Activated B cell treated with CpG ODN at 0.5 μM for 24 hours (primary cell): Measurements from ENCODE around the gene TET3. TPM values are rescaled to one million over a fixed set of nuclear protein-coding genes. Genes with fewer than 3 reads are reported as not detected.

ENCODE experiments used
- ATAC-seq: fragments of 200-7000 bp; cut with Tn5 transposase; one replicate; pipeline ENCODE4 v1.10.0; 2021; ENCODE audit warnings: low read depth, mild to moderate bottlenecking, moderate library complexity
- CTCF ChIA-PET: fragments of 350-600 bp; sonication (Branson Sonifier 250); formaldehyde crosslinking; loops from one replicate; lab custom pipeline; 2021; ENCODE audit warnings: antibody characterized with exemption; lab: Charles Lee
- POLR2A ChIA-PET: fragments of 350-600 bp; sonication (Branson Sonifier 250); formaldehyde crosslinking; loops from one replicate; lab custom pipeline; 2021; ENCODE audit warnings: antibody characterized with exemption; lab: Charles Lee
- DNase-seq: peaks from one replicate; pipeline ENCODE4 v3.0.0; 2022
- H3K27ac Mint-ChIP-seq: one replicate; pipeline ENCODE4 v1.8.0; 2020; ENCODE audit warnings: mixed read lengths
- H3K27me3 Mint-ChIP-seq: one replicate; pipeline ENCODE4 v1.8.0; 2021; ENCODE audit warnings: mixed read lengths
- H3K36me3 Mint-ChIP-seq: one replicate; pipeline ENCODE4 v1.8.0; 2021; ENCODE audit warnings: low read depth, mixed read lengths
- H3K4me1 Mint-ChIP-seq: one replicate; pipeline ENCODE4 v1.8.0; 2021; ENCODE audit warnings: mixed read lengths
- H3K4me3 Mint-ChIP-seq: one replicate; pipeline ENCODE4 v1.8.0; 2020; ENCODE audit warnings: mild to moderate bottlenecking, mixed read lengths
- H3K9me3 Mint-ChIP-seq: one replicate; pipeline ENCODE4 v1.8.0; 2020; ENCODE audit warnings: mixed read lengths
- CTCF ChIP-seq: fragments of 200-600 bp; IDR thresholded peaks from one replicate; pipeline ENCODE4 v1.8.0; 2022; ENCODE audit warnings: antibody characterized with exemption, mild to moderate bottlenecking
- intact Hi-C: fragments of 100-400 bp; cut with micrococcal nuclease; formaldehyde crosslinking; loops from one replicate; pipeline ENCODE4 v1.15.1; 2024
- total RNA-seq: library from RNA; stranded (reverse); gene quantifications from 2 replicates; pipeline ENCODE4 v1.2.3, GENCODE V29; 2022

TET3 gene
- total RNA-seq, 1 donor from 2014 or later = 60.1 TPM

- ChIA-PET POLR2A (no interaction called here), CTCF (no interaction called here)
- Mint-ChIP-seq H3K27ac (peak overlapping the region; percentile 14), H3K36me3 (peaks cover 11% of the 10 kb centered on the region), H3K4me3 (no peak overlapping the region), H3K4me1 (peaks cover 76% of the 10 kb centered on the region), H3K27me3 (no peaks in the 10 kb centered on the region), H3K9me3 (peaks cover 2% of the 10 kb centered on the region)
- intact Hi-C loops = no loop called here
- TF ChIP-seq CTCF = no peak
- DNase-seq (no peak), ATAC-seq (no peak)
Observed at GRCh38 chr2:74024216-74024615, 39.5 kb downstream of the TET3 start.

GRCh38 chr2:74025971-74026612, 41.4 kb downstream of the TET3 start:
- CTCF ChIA-PET = no interaction called here
- POLR2A ChIA-PET = interaction anchor here (0.6 to 1.3 kb wide), 9 partner anchors 25 to 99 kb away, joined by 3 to 7 read pairs (median 3); no protein-coding TSS in a partner anchor
- Mint-ChIP-seq H3K27ac (peak overlapping the region; percentile 82), H3K36me3 (peaks cover 5% of the 10 kb centered on the region), H3K4me1 (peaks cover 77% of the 10 kb centered on the region), H3K4me3 (no peak overlapping the region), H3K9me3 (peaks cover 2% of the 10 kb centered on the region), H3K27me3 (no peaks in the 10 kb centered on the region)
- ATAC-seq (peak; percentile 37), DNase-seq (no peak)
- no peak for TF ChIP-seq CTCF
- intact Hi-C loops = loop anchor here (1.0 kb wide), 1 partner anchor 10 kb away; no protein-coding TSS in a partner anchor

DNA sequence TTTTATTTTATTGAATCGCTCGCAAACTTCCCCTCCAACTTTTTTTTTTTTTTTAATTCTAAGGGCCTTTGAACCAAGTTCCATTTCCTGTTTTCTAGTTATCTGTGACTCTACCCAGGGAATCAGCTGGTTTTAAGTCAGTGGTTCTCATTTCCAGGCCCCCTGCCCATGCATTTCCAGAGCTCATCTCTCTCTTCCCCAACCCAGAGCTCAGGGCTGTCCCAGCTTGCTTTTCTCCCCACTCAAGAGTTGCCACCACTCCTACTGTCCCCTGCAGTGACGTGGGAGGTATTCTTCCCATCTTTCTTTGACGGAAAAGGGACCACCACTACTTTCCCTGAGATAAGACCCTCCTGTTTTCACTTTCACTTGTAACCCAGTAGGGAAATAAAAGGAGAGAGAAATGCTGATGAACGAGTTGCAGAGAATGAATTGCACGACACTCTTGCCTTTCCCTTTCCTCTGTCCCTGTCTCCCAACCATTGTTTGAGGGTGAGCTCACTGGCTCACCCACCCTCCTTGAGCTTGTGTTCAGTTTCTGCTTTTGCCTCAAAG, 42.1 kb downstream of the TET3 start:
- ChIA-PET POLR2A (interaction anchor here (0.6 to 1.3 kb wide), 10 partner anchors 24 to 198 kb away, joined by 3 to 7 read pairs (median 3); no protein-coding TSS in a partner anchor), CTCF (interaction anchor here (0.6 kb wide), 1 partner anchor 309 kb away, joined by 4 read pairs; no protein-coding TSS in a partner anchor)
- DNase-seq (no peak), ATAC-seq (peak; percentile 64)
- peak overlapping the region; percentile 40 for H3K4me3 Mint-ChIP-seq
- intact Hi-C loops = loop anchor here (1.0 kb wide), 2 partner anchors 10 to 11 kb away; no protein-coding TSS in a partner anchor
- no peaks in the 10 kb centered on the region for H3K27me3 Mint-ChIP-seq
- peaks cover 5% of the 10 kb centered on the region for H3K36me3 Mint-ChIP-seq
- peak overlapping the region; percentile 82 for H3K27ac Mint-ChIP-seq
- peaks cover 2% of the 10 kb centered on the region for H3K9me3 Mint-ChIP-seq
- H3K4me1 Mint-ChIP-seq = peaks cover 77% of the 10 kb centered on the region
- TF ChIP-seq CTCF = no peak

DNA sequence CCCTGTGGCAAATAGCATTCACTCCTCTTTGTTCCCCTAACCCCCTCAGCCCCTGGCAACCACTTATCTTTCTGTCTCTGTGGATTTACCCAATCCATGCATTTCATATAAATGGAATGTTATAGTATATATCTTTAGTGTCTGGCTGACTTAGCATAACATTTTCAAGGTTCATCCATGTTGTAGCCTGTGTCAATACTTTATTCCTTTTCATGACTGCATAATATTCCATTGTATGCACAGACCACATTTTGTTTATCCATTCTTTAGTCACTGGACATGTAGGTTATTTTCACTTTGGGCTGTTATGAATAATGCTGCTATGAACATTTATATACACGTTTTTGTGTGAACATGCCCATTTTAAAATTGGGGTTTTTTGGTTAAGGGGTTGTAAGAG, 42.8 kb downstream of the TET3 start:
- ChIA-PET CTCF (no interaction called here), POLR2A (interaction anchor here (0.9 to 1.3 kb wide), 2 partner anchors 27 to 42 kb away, joined by 4 to 7 read pairs; no protein-coding TSS in a partner anchor)
- H3K36me3 Mint-ChIP-seq = peaks cover 4% of the 10 kb centered on the region
- intact Hi-C loops = loop anchor here (1.0 kb wide), 1 partner anchor 10 kb away; no protein-coding TSS in a partner anchor
- H3K4me3 Mint-ChIP-seq = no peak overlapping the region
- no peak for ATAC-seq
- peak overlapping the region; percentile 82 for H3K27ac Mint-ChIP-seq
- H3K9me3 Mint-ChIP-seq = peaks cover 2% of the 10 kb centered on the region
- DNase-seq = no peak
- no peak for TF ChIP-seq CTCF
- H3K27me3 Mint-ChIP-seq = no peaks in the 10 kb centered on the region
- peaks cover 79% of the 10 kb centered on the region for H3K4me1 Mint-ChIP-seq

DNA sequence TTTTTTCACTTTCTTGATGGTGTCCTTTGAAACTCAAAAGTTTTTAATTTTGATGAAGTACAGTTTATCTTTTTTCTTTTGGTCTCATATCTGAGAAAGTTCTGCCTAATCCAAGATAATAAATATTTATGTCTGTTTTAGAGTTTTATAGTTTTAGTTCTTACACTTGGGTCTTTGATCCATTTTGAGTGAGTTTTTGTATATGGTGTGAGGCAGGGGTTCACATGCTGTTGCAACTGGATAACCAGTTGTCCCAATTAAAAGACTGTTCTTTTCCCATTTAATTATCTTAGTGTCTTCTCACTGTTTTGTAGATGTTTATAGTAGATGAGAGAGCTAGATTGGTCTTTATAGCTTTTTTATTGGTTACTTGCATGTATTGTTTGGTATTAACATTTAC, 43.6 kb downstream of the TET3 start:
- H3K4me3 Mint-ChIP-seq = no peak overlapping the region
- ATAC-seq (no peak), DNase-seq (no peak)
- H3K27me3 Mint-ChIP-seq = no peaks in the 10 kb centered on the region
- POLR2A ChIA-PET = interaction anchor here (1.5 to 1.9 kb wide), 2 partner anchors 43 to 150 kb away, joined by 3 to 5 read pairs; partner anchors contain the start of gene MOB1A
- H3K9me3 Mint-ChIP-seq = peaks cover 2% of the 10 kb centered on the region
- TF ChIP-seq CTCF = no peak
- intact Hi-C loops = no loop called here
- no peak overlapping the region for H3K27ac Mint-ChIP-seq
- CTCF ChIA-PET = no interaction called here
- H3K36me3 Mint-ChIP-seq = peaks cover 4% of the 10 kb centered on the region
- peaks cover 85% of the 10 kb centered on the region for H3K4me1 Mint-ChIP-seq
